HCT116 (cell line): ENCODE results near the gene NRCAM. TPM values are rescaled to one million over a fixed set of nuclear protein-coding genes. Genes with fewer than 3 reads are reported as not detected.

ENCODE experiments used
- ATAC-seq: fragments of 200-7000 bp; cut with Tn5 transposase; 2 replicates; pipeline ENCODE4 v1.9.1; 2020; ENCODE audit warnings: mild to moderate bottlenecking, moderate library complexity
- BruUV-seq: library from RNA; stranded (reverse); fragments of 400-500 nt; replicated peaks from 2 replicates; lab custom pipeline; 2021; lab: Mats Ljungman, UMichigan
- CTCF ChIA-PET: fragments of 300-600 bp; sonication (Branson Sonifier 250); formaldehyde crosslinking; loops from one replicate; lab custom pipeline; 2021; ENCODE audit warnings: antibody characterized with exemption; lab: Charles Lee
- POLR2A ChIA-PET: fragments of 300-600, 350-600 bp; sonication (Branson Sonifier 250); formaldehyde crosslinking; loops from one replicate; lab custom pipeline; 2021; ENCODE audit warnings: antibody characterized with exemption; lab: Charles Lee
- RAD21 ChIA-PET, 2 experiments: fragments of 300-600 bp; sonication (Branson Sonifier 250); formaldehyde crosslinking; loops; one replicate each; lab custom pipeline; 2023; ENCODE audit warnings: low total read pairs in 2 of 2; ENCODE audit not compliant: uncharacterized antibody in 2 of 2, unreplicated experiment in 2 of 2, low non-redundant PET in 1 of 2; lab: Charles Lee
- DNase-seq: peaks from one replicate; pipeline ENCODE4 v3.0.0-alpha.2; 2010; ENCODE audit warnings: low read depth, low spot score
- H2AFZ ChIP-seq: fragments of 200-600 bp; shearing (Covaris generic), sonication (generic); 2 replicates; pipeline ENCODE4 v1.6.1; 2017; ENCODE audit warnings: low read depth, mixed run types, mixed read lengths, antibody characterized with exemption, low read length; ENCODE audit not compliant: poor library complexity, severe bottlenecking
- H3K27ac ChIP-seq: 2 replicates; pipeline ENCODE4 v1.5.1; 2012; ENCODE audit warnings: low read depth, low read length
- H3K27me3 ChIP-seq: fragments of 200-600 bp; sonication (generic); 2 replicates; pipeline ENCODE4 v1.6.1; 2016; ENCODE audit warnings: mixed run types, low read length, mixed read lengths; ENCODE audit not compliant: insufficient read depth
- H3K36me3 ChIP-seq, 2 experiments: fragments of 200-500 bp in 1 of 2; fragments of 200-600 bp in 1 of 2; sonication (Bioruptor generic) in 1 of 2; sonication (generic) in 1 of 2; 2 replicates each; pipeline versions ENCODE4 v1.5.1 to v1.6.1; 2014 to 2016; ENCODE audit warnings: low read length in 2 of 2, inconsistent platforms in 1 of 2, mixed read lengths in 1 of 2, mixed run types in 1 of 2; ENCODE audit not compliant: insufficient read depth in 2 of 2, control insufficient read depth in 1 of 2
- H3K4me1 ChIP-seq, 2 experiments: fragments of 200-600 bp in 1 of 2; sonication (generic) in 1 of 2; 2 replicates each; pipeline versions ENCODE4 v1.5.1 to v1.6.1; 2012 to 2017; ENCODE audit warnings: low read length in 2 of 2, inconsistent platforms in 1 of 2, mild to moderate bottlenecking in 1 of 2, mixed read lengths in 1 of 2, mixed run types in 1 of 2, moderate library complexity in 1 of 2; ENCODE audit not compliant: insufficient read depth in 2 of 2, control insufficient read depth in 1 of 2
- H3K4me2 ChIP-seq: fragments of 200-600 bp; sonication (generic); 2 replicates; pipeline ENCODE4 v1.6.1; 2017; ENCODE audit warnings: mixed run types, low read length, mixed read lengths
- H3K4me3 ChIP-seq, 2 experiments: fragments of 200-600 bp in 1 of 2; sonication (generic) in 1 of 2; replicated peaks in 1 of 2; 2 replicates each; pipeline ENCODE4 v1.5.1; 2011 to 2016; ENCODE audit warnings: low read length in 2 of 2, control low read depth in 1 of 2, low read depth in 1 of 2, mild to moderate bottlenecking in 1 of 2, mixed read lengths in 1 of 2, mixed run types in 1 of 2
- H3K79me2 ChIP-seq: fragments of 200-600 bp; sonication (generic); 2 replicates; pipeline ENCODE4 v1.6.1; 2017; ENCODE audit warnings: mild to moderate bottlenecking, mixed run types, low read length, moderate library complexity, mixed read lengths; ENCODE audit not compliant: insufficient read depth
- H3K9ac ChIP-seq: fragments of 200-600 bp; sonication (generic); 2 replicates; pipeline ENCODE4 v1.6.1; 2016; ENCODE audit warnings: low read length, mixed read lengths
- H3K9me2 ChIP-seq: fragments of 200-600 bp; sonication (generic), shearing (Covaris generic); 2 replicates; pipeline ENCODE4 v1.6.1; 2017; ENCODE audit warnings: mixed run types, mild to moderate bottlenecking, moderate library complexity; ENCODE audit not compliant: insufficient read depth
- H3K9me3 ChIP-seq, 2 experiments: fragments of 200-500 bp in 1 of 2; fragments of 200-600 bp in 1 of 2; sonication (Bioruptor generic) in 1 of 2; sonication (generic) in 1 of 2; 2 replicates each; pipeline ENCODE4 v1.6.1; 2014 to 2017; ENCODE audit warnings: low read length in 2 of 2, mixed read lengths in 2 of 2, inconsistent platforms in 1 of 2, low read depth in 1 of 2, mild to moderate bottlenecking in 1 of 2, mixed run types in 1 of 2, moderate library complexity in 1 of 2; ENCODE audit not compliant: control insufficient read depth in 1 of 2, insufficient read depth in 1 of 2
- H4K20me1 ChIP-seq: fragments of 200-600 bp; sonication (generic), shearing (Covaris generic); 2 replicates; pipeline ENCODE4 v1.6.1; 2017; ENCODE audit warnings: mixed run types, mild to moderate bottlenecking, moderate library complexity; ENCODE audit not compliant: insufficient read depth
- ATF3 ChIP-seq: IDR thresholded peaks from 2 replicates; pipeline ENCODE4 v1.6.1; 2012
- CBX3 ChIP-seq: IDR thresholded peaks from 2 replicates; pipeline ENCODE4 v1.6.1; 2012; ENCODE audit warnings: low read depth
- CEBPB ChIP-seq: IDR thresholded peaks from 2 replicates; pipeline ENCODE4 v1.6.1; 2012; ENCODE audit warnings: low read depth
- CTCF ChIP-seq, 3 experiments: fragments of 200-600 bp in 1 of 3; sonication (generic) in 1 of 3; IDR thresholded peaks in 2 of 3; conservative IDR thresholded peaks in 1 of 3; 2 replicates each; pipeline ENCODE4 v1.5.1; 2012 to 2017; ENCODE audit warnings: low read depth in 2 of 3, low read length in 2 of 3, antibody characterized with exemption in 1 of 3, borderline replicate concordance in 1 of 3, control low read depth in 1 of 3, mild to moderate bottlenecking in 1 of 3, mixed read lengths in 1 of 3, mixed run types in 1 of 3, moderate library complexity in 1 of 3; ENCODE audit not compliant: insufficient read depth in 1 of 3
- EGR1 ChIP-seq: IDR thresholded peaks from 2 replicates; pipeline ENCODE4 v1.6.1; 2012; ENCODE audit warnings: low read depth
- JUND ChIP-seq: IDR thresholded peaks from 2 replicates; pipeline ENCODE4 v1.6.1; 2012
- POLR2AphosphoS5 ChIP-seq: IDR thresholded peaks from 2 replicates; pipeline ENCODE4 v1.6.1; 2011; ENCODE audit warnings: mild to moderate bottlenecking, low read depth, low read length, moderate library complexity
- SP1 ChIP-seq: IDR thresholded peaks from 2 replicates; pipeline ENCODE4 v1.6.1; 2012; ENCODE audit warnings: low read depth
- TCF7L2 ChIP-seq: IDR thresholded peaks from 2 replicates; pipeline ENCODE4 v1.7.0; 2011; ENCODE audit warnings: borderline replicate concordance, inconsistent platforms; ENCODE audit not compliant: insufficient read depth, insufficient read length; ENCODE audit errors: extremely low read depth
- YY1 ChIP-seq: IDR thresholded peaks from 2 replicates; pipeline ENCODE4 v1.6.1; 2011; ENCODE audit warnings: low read length, low read depth, moderate library complexity, mild to moderate bottlenecking; ENCODE audit not compliant: insufficient replicate concordance; ENCODE audit errors: extremely low read depth
- ZBTB33 ChIP-seq: IDR thresholded peaks from 2 replicates; pipeline ENCODE4 v1.6.1; 2011; ENCODE audit warnings: mild to moderate bottlenecking, low read length, moderate library complexity; ENCODE audit not compliant: insufficient replicate concordance; ENCODE audit errors: extremely low read depth
- ZFX ChIP-seq: fragments of 450-650 bp; IDR thresholded peaks from 2 replicates; pipeline ENCODE4 v1.6.1; 2017
- ZNF274 ChIP-seq: fragments of 200-500 bp; sonication (Bioruptor generic); IDR thresholded peaks from 2 replicates; pipeline ENCODE4 v1.6.1; 2014; ENCODE audit warnings: mild to moderate bottlenecking, low read depth, low read length, inconsistent platforms
- intact Hi-C: fragments of 100-400 bp; cut with micrococcal nuclease; formaldehyde crosslinking; loops from 2 replicates; pipeline ENCODE4 v1.10.0; 2022
- total RNA-seq: library from RNA; stranded (reverse); gene quantifications from one replicate; pipeline ENCODE4 v1.2.1, GENCODE V29; 2021; ENCODE audit not compliant: unreplicated experiment
- TF ChIP-seq, protein P1 (sequence below): IDR thresholded peaks from 2 replicates; pipeline ENCODE4 v1.6.1; 2012; ENCODE audit warnings: low read depth

The NRCAM gene
- total RNA-seq, 1 experiment from 2014 or later = 0.15 TPM

DNA sequence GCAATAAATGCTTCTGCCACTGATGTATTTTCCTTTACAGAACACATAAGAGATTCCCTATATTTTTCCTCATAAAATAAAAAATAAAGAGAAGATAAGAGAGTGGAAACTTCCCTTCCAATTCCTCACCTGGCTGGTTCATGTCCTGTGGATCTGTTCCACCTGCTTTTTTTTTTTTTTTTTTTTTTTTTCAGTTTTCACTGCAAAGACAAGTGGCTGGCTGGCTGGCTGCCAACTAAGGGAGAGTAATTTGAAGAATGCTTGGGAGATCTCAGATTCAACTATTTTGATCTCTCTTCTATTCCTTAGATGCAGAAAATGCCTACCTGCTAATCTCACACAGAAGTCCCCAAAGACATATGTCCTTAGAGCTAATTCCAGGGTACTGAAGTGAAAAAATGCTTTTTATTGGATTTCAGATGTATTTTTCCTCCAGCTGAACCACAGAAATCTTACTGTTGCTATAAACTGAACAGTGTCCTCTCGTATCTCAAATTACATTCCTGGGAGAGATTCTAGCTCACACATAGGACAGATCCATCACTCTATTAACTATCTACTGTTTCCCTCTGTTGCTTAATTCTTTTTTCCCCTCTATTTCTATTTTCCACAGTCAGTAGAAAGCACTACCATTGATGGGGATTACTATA, 120.8 kb downstream of the NRCAM start:
- no peaks in the 10 kb centered on the region for H3K4me1 ChIP-seq
- H3K27ac ChIP-seq = no peak overlapping the region
- ATAC-seq = no peak
- no TSS peak for BruUV-seq
- RAD21 ChIA-PET = no interaction called here
- no peaks in the 10 kb centered on the region for H3K27me3 ChIP-seq
- no peak overlapping the region for H3K9ac ChIP-seq
- no peaks in the 10 kb centered on the region for H3K9me3 ChIP-seq
- no peaks in the 10 kb centered on the region for H3K9me2 ChIP-seq
- H3K36me3 ChIP-seq = no peaks in the 10 kb centered on the region
- intact Hi-C loops = no loop called here
- no peaks in the 10 kb centered on the region for H4K20me1 ChIP-seq
- H2AFZ ChIP-seq = no peak overlapping the region
- no peak overlapping the region for H3K4me2 ChIP-seq
- CTCF ChIA-PET = no interaction called here
- TF ChIP-seq CBX3 (no peak), POLR2AphosphoS5 (no peak), EGR1 (no peak), CEBPB (no peak), YY1 (no peak), SP1 (no peak), JUND (no peak), TCF7L2 (no peak), CTCF (IDR thresholded peaks at IDR 0.05 in 2 of 3, conservative IDR thresholded peaks at IDR 0.05 in 1 of 3; ENCODE audit: borderline replicate concordance in 1 of 3, insufficient read depth in 1 of 3, low read depth in 2 of 3, low read length in 2 of 3) (no peak), ZFX (no peak), ZBTB33 (no peak), ATF3 (no peak), ZNF274 (no peak)
- TF ChIP-seq, protein P1, sequence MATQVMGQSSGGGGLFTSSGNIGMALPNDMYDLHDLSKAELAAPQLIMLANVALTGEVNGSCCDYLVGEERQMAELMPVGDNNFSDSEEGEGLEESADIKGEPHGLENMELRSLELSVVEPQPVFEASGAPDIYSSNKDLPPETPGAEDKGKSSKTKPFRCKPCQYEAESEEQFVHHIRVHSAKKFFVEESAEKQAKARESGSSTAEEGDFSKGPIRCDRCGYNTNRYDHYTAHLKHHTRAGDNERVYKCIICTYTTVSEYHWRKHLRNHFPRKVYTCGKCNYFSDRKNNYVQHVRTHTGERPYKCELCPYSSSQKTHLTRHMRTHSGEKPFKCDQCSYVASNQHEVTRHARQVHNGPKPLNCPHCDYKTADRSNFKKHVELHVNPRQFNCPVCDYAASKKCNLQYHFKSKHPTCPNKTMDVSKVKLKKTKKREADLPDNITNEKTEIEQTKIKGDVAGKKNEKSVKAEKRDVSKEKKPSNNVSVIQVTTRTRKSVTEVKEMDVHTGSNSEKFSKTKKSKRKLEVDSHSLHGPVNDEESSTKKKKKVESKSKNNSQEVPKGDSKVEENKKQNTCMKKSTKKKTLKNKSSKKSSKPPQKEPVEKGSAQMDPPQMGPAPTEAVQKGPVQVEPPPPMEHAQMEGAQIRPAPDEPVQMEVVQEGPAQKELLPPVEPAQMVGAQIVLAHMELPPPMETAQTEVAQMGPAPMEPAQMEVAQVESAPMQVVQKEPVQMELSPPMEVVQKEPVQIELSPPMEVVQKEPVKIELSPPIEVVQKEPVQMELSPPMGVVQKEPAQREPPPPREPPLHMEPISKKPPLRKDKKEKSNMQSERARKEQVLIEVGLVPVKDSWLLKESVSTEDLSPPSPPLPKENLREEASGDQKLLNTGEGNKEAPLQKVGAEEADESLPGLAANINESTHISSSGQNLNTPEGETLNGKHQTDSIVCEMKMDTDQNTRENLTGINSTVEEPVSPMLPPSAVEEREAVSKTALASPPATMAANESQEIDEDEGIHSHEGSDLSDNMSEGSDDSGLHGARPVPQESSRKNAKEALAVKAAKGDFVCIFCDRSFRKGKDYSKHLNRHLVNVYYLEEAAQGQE = no peak
- TF ChIP-seq, all 23 proteins: peak for 0
- no peak overlapping the region for H3K4me3 ChIP-seq
- POLR2A ChIA-PET = no interaction called here
- H3K79me2 ChIP-seq = no peaks in the 10 kb centered on the region
- DNase-seq = no peak
